ENCODE measurements around the gene PARVB.

GRCh38 chr22:44045145-44045544 lies 21.0 kb downstream of the PARVB start:
- TF ChIP-seq CTCF (IDR thresholded peaks at IDR 0.05; ENCODE audit: low read depth, low read length) (no peak), POLR2A (IDR thresholded peaks at IDR 0.05; ENCODE audit: extremely low read depth, insufficient read length) (no peak)
